ENCODE data around the gene APOL2. TPM values are rescaled to one million over a fixed set of nuclear protein-coding genes. Genes with fewer than 3 reads are reported as not detected.

APOL2 gene
- 63.8 TPM for total RNA-seq

GRCh38 chr22:36239401-36240171 is at the start of gene APOL2:
Gene APOL2 (minus strand): TSS chr22:36239527. CDS start chr22:36233162, 6,365 bp downstream.
- Histone ChIP-seq H3K27ac (peak within 1 kb of the TSS; percentile 93), H3K36me3 (peaks cover 0 to 3% of the 10 kb centered on the region in 2 donors), H3K4me3 (peak within 1 kb of the TSS; percentile 56 to 73), H3K27me3 (no peaks in the 10 kb centered on the region), H3K9me3 (no peaks in the 10 kb centered on the region), H3K4me1 (peaks cover 56% of the 10 kb centered on the region)
- intact Hi-C loops (cut with DNase I) = no loop called here
- peak; percentile 96 to 97 for DNase-seq (ENCODE audit: extremely low spot score in 2 of 2)
- TF ChIP-seq CTCF (IDR thresholded peaks at IDR 0.05) (peak in 2 of 3 experiments; percentile 64 to 66), POLR2A (IDR thresholded peaks at IDR 0.05) (peak in 1 of 2 donors; percentile 87), POLR2AphosphoS5 (IDR thresholded peaks at IDR 0.05; ENCODE audit: insufficient read depth in 1 of 2, low read depth in 1 of 2) (peak; percentile 81 to 94)

- H3K4me3 ChIP-seq = no peak overlapping the region
- no peaks in the 10 kb centered on the region for H3K9me3 ChIP-seq
- peaks cover 9 to 87% of the 10 kb centered on the region in 2 donors for H3K36me3 ChIP-seq
- TF ChIP-seq POLR2AphosphoS5 (IDR thresholded peaks at IDR 0.05; ENCODE audit: insufficient read depth in 1 of 2, low read depth in 1 of 2) (peak in 1 of 2 donors; percentile 47), CTCF (IDR thresholded peaks at IDR 0.05) (no peak), POLR2A (IDR thresholded peaks at IDR 0.05) (no peak)
- H3K27ac ChIP-seq = no peak overlapping the region
- H3K27me3 ChIP-seq = no peaks in the 10 kb centered on the region
- intact Hi-C loops (cut with DNase I) = loop anchor here (10.0 kb wide), 1 partner anchor 94 kb away; no protein-coding TSS in a partner anchor
- no peak for DNase-seq (ENCODE audit: extremely low spot score in 2 of 2)
- H3K4me1 ChIP-seq = no peaks in the 10 kb centered on the region
These were observed 49.5 kb upstream of the APOL2 start for GRCh38 chr22:36288571-36289405.

GRCh38 chr22:36287881-36288515 is 48.7 kb upstream of the APOL2 start:
- intact Hi-C loops (cut with DNase I) = loop anchor here (10.0 kb wide), 1 partner anchor 93 kb away; no protein-coding TSS in a partner anchor
- no peak overlapping the region for H3K4me3 ChIP-seq
- no peaks in the 10 kb centered on the region for H3K27me3 ChIP-seq
- TF ChIP-seq POLR2AphosphoS5 (IDR thresholded peaks at IDR 0.05; ENCODE audit: insufficient read depth in 1 of 2, low read depth in 1 of 2) (no peak), CTCF (IDR thresholded peaks at IDR 0.05) (no peak), POLR2A (IDR thresholded peaks at IDR 0.05) (no peak)
- no peak for DNase-seq (ENCODE audit: extremely low spot score in 2 of 2)
- H3K4me1 ChIP-seq = no peaks in the 10 kb centered on the region
- no peaks in the 10 kb centered on the region for H3K9me3 ChIP-seq
- no peak overlapping the region for H3K27ac ChIP-seq
- H3K36me3 ChIP-seq = peaks cover 6 to 85% of the 10 kb centered on the region in 2 donors

- intact Hi-C loops (cut with DNase I) = loop anchor here (10.0 kb wide), 1 partner anchor 92 kb away; no protein-coding TSS in a partner anchor
- H3K27ac ChIP-seq = peak overlapping the region; percentile 73
- no peaks in the 10 kb centered on the region for H3K4me1 ChIP-seq
- DNase-seq (ENCODE audit: extremely low spot score in 2 of 2) = no peak
- H3K4me3 ChIP-seq = no peak overlapping the region
- TF ChIP-seq POLR2A (IDR thresholded peaks at IDR 0.05) (no peak), CTCF (IDR thresholded peaks at IDR 0.05) (peak; percentile 76 to 85 (median 79)), POLR2AphosphoS5 (IDR thresholded peaks at IDR 0.05; ENCODE audit: insufficient read depth in 1 of 2, low read depth in 1 of 2) (peak in 1 of 2 donors; percentile 57)
- no peaks in the 10 kb centered on the region for H3K27me3 ChIP-seq
- no peaks in the 10 kb centered on the region for H3K9me3 ChIP-seq
- peaks cover 5 to 85% of the 10 kb centered on the region in 2 donors for H3K36me3 ChIP-seq
These were observed 47.0 kb upstream of the APOL2 start for GRCh38 chr22:36286096-36286957.
